Stomach smooth muscle (tissue), 2 donors: ENCODE measurements around the gene TRMT112.
A peak's percentile ranks its signal among the peaks of the same experiment; 100 is the strongest.

Experiments used
- H3K27ac ChIP-seq: one replicate; pipeline ENCODE4 v1.7.0; 2013; ENCODE audit warnings: mild to moderate bottlenecking, low read length, inconsistent platforms
- H3K27me3 ChIP-seq, 2 donors: one replicate each; pipeline ENCODE4 v1.7.0; 2013; ENCODE audit warnings: low read length in 2 of 2; ENCODE audit not compliant: insufficient read depth in 2 of 2, control insufficient read depth in 1 of 2
- H3K36me3 ChIP-seq, 2 donors: one replicate each; pipeline ENCODE4 v1.7.0; 2013; ENCODE audit warnings: low read length in 2 of 2; ENCODE audit not compliant: control insufficient read depth in 2 of 2, insufficient read depth in 2 of 2
- H3K4me1 ChIP-seq: one replicate; pipeline ENCODE4 v1.7.0; 2013; ENCODE audit warnings: low read length; ENCODE audit not compliant: control insufficient read depth, insufficient read depth
- H3K4me3 ChIP-seq, 2 donors: one replicate each; pipeline ENCODE4 v1.7.0; 2013; ENCODE audit warnings: low read length in 2 of 2
- H3K9ac ChIP-seq, 2 donors: one replicate each; pipeline ENCODE4 v1.7.0; 2013; ENCODE audit warnings: low read length in 2 of 2, mild to moderate bottlenecking in 1 of 2
- H3K9me3 ChIP-seq, 2 donors: one replicate each; pipeline ENCODE4 v1.7.0; 2013; ENCODE audit warnings: low read length in 2 of 2; ENCODE audit not compliant: control insufficient read depth in 2 of 2
- donor health status: healthy.
- donor health status: Pancreatic carcinoma.

Gene TRMT112

DNA sequence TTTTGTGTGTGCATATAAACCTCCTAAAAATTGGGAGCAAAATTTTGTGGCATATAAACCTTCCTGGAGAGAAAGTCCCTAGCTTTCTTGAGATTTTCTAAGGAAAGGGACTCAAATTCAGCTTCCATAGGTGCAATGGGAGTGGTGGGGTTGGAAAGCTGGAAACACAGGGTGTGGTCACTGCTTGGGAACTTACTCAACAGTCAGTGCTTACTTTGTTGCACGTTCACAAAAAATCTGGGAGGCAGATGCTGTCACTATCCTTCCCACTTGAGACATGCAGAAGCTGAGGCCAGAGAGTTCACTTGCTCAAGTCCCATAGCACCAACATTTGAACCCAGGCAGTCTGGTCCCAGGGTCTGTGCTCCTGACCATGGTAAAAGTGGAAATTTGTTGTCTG lies 21.1 kb downstream of the TRMT112 start:
- Histone ChIP-seq H3K4me3 (no peak overlapping the region), H3K27ac (no peak overlapping the region), H3K36me3 (no peaks in the 10 kb centered on the region), H3K4me1 (peaks cover 37% of the 10 kb centered on the region), H3K9me3 (no peaks in the 10 kb centered on the region), H3K9ac (no peak overlapping the region), H3K27me3 (peaks cover 62 to 85% of the 10 kb centered on the region in 2 donors)

DNA sequence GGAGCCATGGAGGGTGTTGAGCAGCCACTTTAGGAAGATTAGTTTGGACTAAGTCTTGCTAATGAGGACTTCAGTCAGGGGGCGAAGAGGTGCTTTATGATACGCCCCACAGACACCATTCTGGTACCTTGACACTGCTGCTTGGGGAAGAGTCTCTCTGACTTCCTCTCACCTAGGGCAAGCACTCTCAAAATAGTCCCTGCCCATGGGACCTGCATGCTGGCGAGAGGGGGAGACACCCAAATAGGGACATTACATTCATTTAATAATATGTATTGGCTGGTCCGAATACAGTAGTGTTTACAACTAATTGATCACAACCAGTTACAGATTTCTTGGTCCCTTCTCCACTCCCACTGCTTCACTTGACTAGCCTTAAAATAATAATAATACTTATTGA lies 21.6 kb downstream of the TRMT112 start:
- Histone ChIP-seq H3K9ac (no peak overlapping the region), H3K27me3 (peaks cover 65 to 88% of the 10 kb centered on the region in 2 donors), H3K36me3 (no peaks in the 10 kb centered on the region), H3K27ac (no peak overlapping the region), H3K9me3 (no peaks in the 10 kb centered on the region), H3K4me3 (no peak overlapping the region), H3K4me1 (peaks cover 34% of the 10 kb centered on the region)

DNA sequence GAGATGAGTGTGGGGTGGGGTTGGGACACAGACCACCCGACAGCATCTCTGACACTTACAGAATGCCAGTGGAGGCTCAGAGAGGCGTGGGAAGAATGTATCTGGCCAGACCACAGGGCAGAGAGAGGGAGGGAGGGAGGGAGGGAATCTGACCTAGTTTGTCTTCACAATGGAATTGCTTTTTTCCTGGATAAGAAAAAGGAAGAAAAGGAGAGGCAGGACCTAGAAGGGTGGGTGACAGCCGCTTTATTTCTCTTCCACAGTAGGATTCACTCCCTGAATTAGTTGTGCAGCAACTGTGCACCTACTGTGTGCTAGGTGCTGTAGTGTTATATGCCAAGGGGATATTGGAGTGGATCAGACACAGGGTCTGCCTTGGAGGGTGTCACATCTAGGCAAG lies 22.6 kb downstream of the TRMT112 start:
- Histone ChIP-seq H3K27ac (no peak overlapping the region), H3K9ac (no peak overlapping the region), H3K27me3 (peaks cover 63 to 84% of the 10 kb centered on the region in 2 donors), H3K36me3 (no peaks in the 10 kb centered on the region), H3K9me3 (no peaks in the 10 kb centered on the region), H3K4me1 (peaks cover 24% of the 10 kb centered on the region), H3K4me3 (no peak overlapping the region)

DNA sequence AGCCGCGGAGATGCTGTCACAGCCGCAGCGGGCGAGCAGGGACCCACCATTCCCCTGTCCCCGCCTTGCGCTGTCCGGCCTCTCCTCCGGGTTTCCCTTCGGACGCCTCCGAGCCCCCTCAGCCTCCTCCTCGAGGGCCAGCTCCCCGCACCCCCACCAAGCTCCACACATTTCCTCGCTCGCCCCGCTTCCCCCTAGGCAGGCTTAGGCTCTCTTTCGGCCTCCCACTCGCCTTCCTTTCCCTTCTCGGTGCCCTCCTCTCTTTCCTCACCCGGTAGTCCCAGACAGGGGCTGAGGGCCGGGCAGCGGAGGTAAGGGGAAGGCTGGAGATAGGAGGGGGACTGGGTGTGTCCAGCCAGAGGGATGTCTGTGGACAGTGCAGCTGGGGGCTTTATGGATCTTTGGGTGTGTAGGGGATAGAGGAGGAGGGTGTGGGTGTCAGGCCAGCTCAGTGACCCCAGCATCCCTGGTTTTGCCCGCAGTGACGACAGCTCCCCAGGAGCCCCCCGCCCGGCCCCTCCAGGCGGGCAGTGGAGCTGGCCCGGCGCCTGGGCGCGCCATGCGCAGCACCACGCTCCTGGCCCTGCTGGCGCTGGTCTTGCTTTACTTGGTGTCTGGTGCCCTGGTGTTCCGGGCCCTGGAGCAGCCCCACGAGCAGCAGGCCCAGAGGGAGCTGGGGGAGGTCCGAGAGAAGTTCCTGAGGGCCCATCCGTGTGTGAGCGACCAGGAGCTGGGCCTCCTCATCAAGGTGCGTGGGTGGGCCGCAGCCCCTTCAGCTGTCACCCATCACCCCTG lies 24.7 kb downstream of the TRMT112 start:
- H3K36me3 ChIP-seq = no peaks in the 10 kb centered on the region
- peak overlapping the region in 1 of 2 donors; percentile 22 for H3K4me3 ChIP-seq
- H3K27me3 ChIP-seq = peaks cover 52 to 63% of the 10 kb centered on the region in 2 donors
- H3K9me3 ChIP-seq = no peaks in the 10 kb centered on the region
- H3K9ac ChIP-seq = no peak overlapping the region
- H3K4me1 ChIP-seq = peaks cover 15% of the 10 kb centered on the region
- H3K27ac ChIP-seq = no peak overlapping the region

DNA sequence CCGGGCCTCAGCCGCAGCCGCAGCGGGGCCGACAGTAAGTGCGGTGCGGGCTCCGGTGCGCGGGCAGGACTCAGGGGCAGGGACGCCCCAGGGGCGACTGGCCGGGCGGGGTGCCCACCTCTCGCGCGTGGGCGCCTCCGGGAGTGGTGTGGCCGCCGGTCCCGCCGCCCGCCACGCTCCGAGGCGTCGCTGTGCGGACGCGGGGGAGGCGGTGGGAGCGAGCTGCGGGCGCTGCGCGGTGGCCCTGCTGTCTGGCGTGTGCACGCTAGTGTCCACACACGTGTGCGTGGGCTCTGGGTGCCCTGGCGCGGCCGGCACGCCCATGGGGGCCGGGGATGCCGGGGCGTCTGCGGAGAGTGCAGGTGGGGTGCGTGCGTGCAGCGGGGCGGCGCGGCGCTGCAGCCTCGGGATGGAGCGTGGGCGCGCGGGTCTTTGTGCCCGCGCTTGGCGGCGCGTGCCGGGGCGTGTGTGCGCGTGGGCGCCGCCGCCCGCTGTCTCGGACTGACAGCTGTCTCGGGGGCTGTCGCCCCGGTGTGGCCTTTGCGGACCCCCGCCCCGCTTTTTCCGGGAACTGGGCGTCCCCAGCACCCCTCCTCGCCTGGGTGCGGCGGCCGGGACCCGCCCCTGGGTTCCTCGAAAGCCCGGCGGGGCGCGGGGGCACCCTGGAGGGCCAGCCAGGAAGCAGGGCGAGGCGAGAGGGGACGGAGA lies 25.5 kb downstream of the TRMT112 start:
- no peak overlapping the region for H3K9ac ChIP-seq
- H3K36me3 ChIP-seq = no peaks in the 10 kb centered on the region
- no peaks in the 10 kb centered on the region for H3K9me3 ChIP-seq
- peaks cover 15% of the 10 kb centered on the region for H3K4me1 ChIP-seq
- H3K27ac ChIP-seq = no peak overlapping the region
- H3K27me3 ChIP-seq = peaks cover 44 to 55% of the 10 kb centered on the region in 2 donors
- peak overlapping the region; percentile 31 to 62 for H3K4me3 ChIP-seq

DNA sequence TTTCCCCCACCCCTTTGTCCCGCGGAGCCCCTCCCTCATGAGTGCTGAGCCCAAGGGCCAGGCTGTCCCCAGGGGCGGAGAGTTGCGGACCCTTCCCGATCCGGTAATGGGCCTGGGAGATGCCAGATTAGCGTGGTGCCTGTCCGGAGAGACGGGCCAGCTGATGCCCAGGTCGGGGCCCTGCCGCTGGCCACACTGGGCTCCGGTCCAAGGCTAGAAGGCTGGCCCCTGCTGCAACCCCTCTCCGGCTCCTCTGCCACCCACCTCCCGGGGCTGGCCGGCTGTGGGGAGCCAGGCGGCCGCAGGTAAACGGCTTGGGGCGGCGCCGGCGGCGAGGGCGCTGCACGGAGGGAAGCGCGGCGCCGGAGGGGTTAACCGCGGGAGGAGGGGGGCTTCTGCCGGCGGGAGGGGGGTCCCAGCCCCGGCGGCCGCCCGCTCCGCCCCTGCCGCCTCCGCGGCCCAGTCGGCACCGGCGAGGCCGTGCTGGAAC lies 26.1 kb downstream of the TRMT112 start, which contains the start of gene KCNK4:
TSS of gene KCNK4 (plus strand) at position 41 of the 490 bp plus-strand sequence. CDS start 1,717 bp downstream, outside the sequence.
- no peaks in the 10 kb centered on the region for H3K36me3 ChIP-seq
- H3K9me3 ChIP-seq = no peaks in the 10 kb centered on the region
- peaks cover 38 to 49% of the 10 kb centered on the region in 2 donors for H3K27me3 ChIP-seq
- peaks cover 17% of the 10 kb centered on the region for H3K4me1 ChIP-seq
- peak within 1 kb of the TSS; percentile 31 to 62 for H3K4me3 ChIP-seq
- no peak within 1 kb of the TSS for H3K9ac ChIP-seq
- no peak within 1 kb of the TSS for H3K27ac ChIP-seq

DNA sequence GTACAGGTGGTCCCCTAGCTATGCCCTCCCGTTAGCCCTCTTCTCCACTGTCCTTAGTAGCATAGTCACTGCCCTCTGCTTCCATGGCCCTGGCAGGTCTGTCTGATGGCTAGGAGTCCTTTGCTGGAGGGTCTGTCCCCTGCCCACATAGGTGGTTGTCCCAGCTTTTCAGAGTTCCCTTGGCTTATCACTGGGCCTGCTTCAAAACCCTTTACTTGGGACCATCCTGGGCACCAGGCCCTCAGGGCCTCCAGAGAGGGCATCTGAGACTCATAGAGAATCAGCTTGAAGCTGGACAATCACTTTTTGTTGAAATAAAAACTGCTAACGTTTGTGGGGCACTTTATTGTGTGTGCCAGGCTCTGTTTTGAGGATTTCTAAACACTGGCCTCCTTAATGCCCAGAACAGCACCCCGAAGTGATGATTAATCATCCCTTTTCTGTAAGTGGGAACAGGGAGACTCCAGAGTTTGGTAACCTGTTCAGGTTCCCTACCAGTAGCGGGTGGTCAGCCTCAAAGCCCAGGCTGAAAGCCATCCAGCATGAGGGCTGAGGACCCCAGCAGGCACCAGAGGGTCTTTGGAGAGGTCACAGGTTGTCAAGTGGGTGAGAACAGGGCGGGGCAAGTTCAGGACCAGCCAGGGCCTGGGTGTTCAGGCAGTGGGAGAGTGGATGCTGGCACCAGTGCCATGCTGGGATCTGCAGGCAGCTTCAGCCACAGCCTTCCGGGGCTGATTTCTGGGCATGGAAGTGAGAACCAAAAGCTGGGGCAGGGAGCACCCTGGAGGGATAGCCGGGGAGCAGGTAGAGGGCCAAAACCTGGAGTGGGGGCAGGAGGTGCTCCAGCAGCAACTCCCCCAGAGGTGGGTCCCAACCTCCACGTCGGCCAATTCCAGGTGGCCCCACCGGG lies 26.8 kb downstream of the TRMT112 start:
- H3K4me3 ChIP-seq = no peak overlapping the region
- peaks cover 33 to 42% of the 10 kb centered on the region in 2 donors for H3K27me3 ChIP-seq
- H3K27ac ChIP-seq = no peak overlapping the region
- peaks cover 22% of the 10 kb centered on the region for H3K4me1 ChIP-seq
- no peaks in the 10 kb centered on the region for H3K9me3 ChIP-seq
- H3K9ac ChIP-seq = no peak overlapping the region
- H3K36me3 ChIP-seq = no peaks in the 10 kb centered on the region

DNA sequence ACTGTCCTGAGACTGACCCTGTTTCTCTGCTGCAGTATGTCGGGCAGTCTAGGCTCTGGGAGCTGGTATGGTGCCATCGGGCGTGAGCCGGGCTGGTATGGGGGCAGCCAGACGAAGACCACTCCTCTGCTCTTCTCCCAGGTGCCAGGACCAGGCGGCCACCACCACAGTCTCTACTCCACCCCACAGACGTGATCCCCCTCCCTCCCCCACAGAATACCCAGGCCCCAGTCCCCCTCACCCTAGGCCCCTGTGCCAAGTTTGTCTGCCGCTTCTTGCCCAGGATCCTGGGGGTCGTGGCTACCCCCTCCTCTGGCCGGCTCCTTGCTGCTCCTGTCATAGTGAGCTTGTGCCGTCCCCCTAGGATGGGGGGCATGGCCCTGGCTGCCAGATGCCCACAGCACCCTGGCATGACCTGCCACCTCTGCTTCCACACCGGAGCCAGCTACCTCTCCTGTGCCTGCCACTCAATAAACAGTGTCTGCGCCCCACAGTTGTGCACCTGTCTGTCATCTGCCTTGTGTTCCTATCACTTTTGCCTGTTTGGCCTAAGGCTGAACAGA lies 28.3 kb downstream of the TRMT112 start:
- no peak overlapping the region for H3K27ac ChIP-seq
- no peak overlapping the region for H3K9ac ChIP-seq
- no peak overlapping the region for H3K4me3 ChIP-seq
- H3K36me3 ChIP-seq = no peaks in the 10 kb centered on the region
- H3K9me3 ChIP-seq = no peaks in the 10 kb centered on the region
- H3K27me3 ChIP-seq = peaks cover 26 to 35% of the 10 kb centered on the region in 2 donors
- peaks cover 25% of the 10 kb centered on the region for H3K4me1 ChIP-seq

DNA sequence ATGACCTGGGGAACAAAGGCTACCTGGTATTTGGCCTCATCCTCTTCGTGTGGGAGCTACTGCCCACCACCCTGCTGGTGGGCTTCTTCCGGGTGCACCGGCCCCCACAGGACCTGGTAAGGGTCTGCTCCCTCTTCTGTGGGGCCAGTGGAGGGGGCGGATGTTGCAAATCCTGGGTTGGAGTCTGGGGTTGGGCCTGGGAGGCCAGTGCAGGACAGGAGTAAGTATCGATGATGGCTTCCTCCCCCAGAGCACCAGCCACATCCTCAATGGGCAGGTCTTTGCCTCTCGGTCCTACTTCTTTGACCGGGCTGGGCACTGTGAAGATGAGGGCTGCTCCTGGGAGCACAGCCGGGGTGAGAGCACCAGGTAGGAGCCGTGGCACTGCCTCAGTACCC lies 29.0 kb downstream of the TRMT112 start:
- Histone ChIP-seq H3K27ac (no peak overlapping the region), H3K36me3 (no peaks in the 10 kb centered on the region), H3K4me1 (peaks cover 32% of the 10 kb centered on the region), H3K27me3 (peaks cover 21 to 32% of the 10 kb centered on the region in 2 donors), H3K9ac (no peak overlapping the region), H3K9me3 (no peaks in the 10 kb centered on the region), H3K4me3 (no peak overlapping the region)
